DMS53 treated with DMSO at 0.1 percent for 48 hours (cell line): Measurements from ENCODE around the gene CCDC149.
A peak's percentile ranks its signal among the peaks of the same experiment; 100 is the strongest.

Experiments
- DNase-seq: peaks from one replicate; lab custom pipeline; 2025; ENCODE audit not compliant: unreplicated experiment; lab: John Stamatoyannopoulos, UW

CCDC149 gene

DNA sequence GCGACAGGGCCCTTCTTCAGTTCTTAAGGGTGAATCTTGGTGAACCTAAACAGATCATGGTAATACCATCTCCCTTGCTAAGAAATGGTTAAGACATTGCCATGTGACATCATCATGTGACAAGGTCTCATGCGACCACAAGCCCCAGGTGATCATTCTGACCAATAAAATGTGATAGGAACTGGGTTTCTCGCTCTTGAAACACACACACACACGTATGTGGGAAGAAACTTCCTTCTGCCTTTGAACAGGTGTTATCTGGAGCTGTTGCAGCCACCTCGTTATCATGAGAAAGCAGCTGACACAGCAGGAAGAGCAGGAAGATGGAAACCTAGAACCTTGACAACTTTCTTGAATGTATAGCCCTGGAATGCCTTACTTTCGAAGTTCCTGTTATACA, 107.3 kb downstream of the CCDC149 start:
- DNase-seq: no peak

DNA sequence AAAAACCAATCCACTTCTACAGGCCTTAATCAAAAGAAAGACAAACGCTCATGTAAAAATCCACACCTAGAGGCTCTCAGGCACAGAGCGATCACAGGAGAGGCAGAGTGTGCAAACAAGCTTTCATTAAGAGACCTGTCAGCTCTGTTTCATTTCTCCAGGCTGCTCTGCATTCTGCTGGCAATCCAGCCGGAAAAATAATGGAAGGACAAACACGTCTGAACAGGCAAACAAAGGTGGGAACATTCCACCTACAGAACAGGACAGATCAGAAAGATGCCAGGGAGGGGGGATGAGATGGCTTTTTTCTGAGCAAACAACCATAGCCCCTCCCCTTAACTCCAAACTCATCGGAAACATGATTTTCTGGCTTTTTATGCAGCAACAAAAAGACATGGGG, 107.8 kb downstream of the CCDC149 start:
- DNase-seq: no peak

GRCh38 chr4:24802648-24803047, 110.2 kb downstream of the CCDC149 start:
- DNase-seq: no peak

DNA sequence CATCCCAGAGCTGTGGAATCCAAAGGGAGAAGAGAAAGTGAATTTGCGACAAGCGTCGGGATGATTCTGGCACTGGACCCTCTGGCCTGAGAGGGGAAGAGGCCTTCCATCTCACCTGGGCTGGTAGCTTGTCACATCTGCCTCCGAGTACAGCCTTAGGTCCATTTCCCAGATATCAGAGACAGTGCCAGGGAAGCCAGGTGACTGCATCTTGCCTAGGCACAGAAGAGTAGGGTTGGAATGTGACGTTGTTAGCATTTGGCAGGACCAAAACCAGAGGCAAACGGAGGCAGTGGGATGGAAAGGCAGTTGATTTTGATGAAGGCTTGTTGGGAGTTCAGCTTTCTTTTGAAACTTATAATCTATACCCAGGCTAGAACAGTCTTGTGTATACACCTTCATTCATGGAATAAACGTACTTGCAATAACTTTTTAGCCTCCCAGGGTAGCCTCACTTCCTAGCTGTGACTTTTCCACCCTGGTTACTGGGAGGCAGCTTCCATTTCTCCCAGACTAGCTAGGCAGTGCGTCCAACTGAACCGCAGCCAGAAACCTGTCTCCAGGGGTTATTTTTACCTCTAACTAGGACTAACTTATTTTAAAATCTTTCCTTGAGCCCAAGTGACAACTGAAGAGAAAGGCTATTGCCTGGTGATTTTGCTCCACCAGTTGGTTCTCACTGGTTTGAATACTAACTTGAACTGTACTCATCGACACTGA, 111.5 kb downstream of the CCDC149 start:
- DNase-seq: no peak

- no peak for DNase-seq
Observed at GRCh38 chr4:24800325-24800895, 112.4 kb downstream of the CCDC149 start.

DNA sequence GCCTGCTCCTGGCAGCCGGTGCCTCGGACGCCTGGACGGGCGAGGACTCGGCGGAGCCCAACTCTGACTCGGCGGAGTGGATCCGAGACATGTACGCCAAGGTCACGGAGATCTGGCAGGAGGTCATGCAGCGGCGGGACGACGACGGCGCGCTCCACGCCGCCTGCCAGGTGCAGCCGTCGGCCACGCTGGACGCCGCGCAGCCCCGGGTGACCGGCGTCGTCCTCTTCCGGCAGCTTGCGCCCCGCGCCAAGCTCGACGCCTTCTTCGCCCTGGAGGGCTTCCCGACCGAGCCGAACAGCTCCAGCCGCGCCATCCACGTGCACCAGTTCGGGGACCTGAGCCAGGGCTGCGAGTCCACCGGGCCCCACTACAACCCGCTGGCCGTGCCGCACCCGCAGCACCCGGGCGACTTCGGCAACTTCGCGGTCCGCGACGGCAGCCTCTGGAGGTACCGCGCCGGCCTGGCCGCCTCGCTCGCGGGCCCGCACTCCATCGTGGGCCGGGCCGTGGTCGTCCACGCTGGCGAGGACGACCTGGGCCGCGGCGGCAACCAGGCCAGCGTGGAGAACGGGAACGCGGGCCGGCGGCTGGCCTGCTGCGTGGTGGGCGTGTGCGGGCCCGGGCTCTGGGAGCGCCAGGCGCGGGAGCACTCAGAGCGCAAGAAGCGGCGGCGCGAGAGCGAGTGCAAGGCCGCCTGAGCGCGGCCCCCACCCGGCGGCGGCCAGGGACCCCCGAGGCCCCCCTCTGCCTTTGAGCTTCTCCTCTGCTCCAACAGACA, 113.1 kb downstream of the CCDC149 start:
- no peak for DNase-seq

GRCh38 chr4:24799196-24799543, 113.7 kb downstream of the CCDC149 start:
- DNase-seq: no peak

DNA sequence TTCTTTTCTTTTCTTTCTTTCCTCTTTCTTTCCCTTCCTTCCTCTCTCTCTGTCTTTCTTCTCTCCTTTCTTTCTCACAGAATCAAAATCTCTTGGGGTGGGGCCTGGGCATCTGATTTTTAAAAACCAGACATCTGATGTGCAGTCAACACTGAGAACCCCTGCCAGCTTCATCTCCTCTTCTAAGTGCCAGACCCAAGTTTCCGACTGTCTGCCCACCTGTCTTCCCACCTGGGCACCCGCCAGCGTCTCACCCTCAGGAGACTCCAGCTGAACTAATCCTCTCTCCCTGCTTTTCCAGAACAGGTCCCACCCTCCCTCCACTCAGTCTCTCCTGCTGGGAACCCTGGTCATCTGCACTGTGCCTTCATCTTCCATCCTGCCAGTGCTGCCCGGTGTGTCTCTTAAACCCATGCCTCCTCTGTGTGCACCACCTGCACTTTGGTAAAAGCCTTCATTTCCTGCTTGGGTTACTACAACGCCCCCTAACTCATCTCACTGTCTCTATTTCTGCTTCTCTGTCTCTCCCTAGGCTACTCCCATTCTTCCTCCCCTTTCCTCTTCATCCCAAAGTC, 114.7 kb downstream of the CCDC149 start:
- DNase-seq: no peak

- DNase-seq: no peak
Observed at GRCh38 chr4:24796620-24797019, 116.2 kb downstream of the CCDC149 start.

GRCh38 chr4:24795666-24796381, 117.0 kb downstream of the CCDC149 start:
- no peak for DNase-seq

GRCh38 chr4:24794916-24795665, 117.8 kb downstream of the CCDC149 start, which contains the start of gene SOD3:
Gene SOD3, plus strand, starts transcription at chr4:24795573. Its CDS starts 3,949 bp downstream, at chr4:24799522.
- peak; percentile 24 for DNase-seq

- DNase-seq: no peak
Observed at GRCh38 chr4:24794480-24794879, 118.4 kb downstream of the CCDC149 start.

DNA sequence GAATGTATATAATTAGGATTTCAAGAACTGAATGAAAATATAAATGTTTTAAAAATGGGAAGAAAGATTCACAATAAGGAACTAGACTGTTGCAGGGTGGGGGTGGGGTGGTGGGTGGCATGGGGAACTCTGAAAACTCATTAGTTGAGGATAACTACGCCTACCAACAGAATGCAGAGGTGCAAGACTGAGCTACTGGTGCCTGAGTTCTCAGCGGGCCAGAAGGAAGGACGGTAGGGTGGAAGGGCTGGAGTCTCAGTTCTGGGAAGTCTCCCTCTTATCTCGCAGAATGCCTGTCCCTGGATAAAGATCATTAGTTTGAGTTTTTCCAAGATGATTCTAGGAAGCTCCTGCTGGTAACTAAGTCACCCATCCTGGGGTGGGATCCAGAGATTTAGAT, 118.8 kb downstream of the CCDC149 start:
- DNase-seq: no peak

GRCh38 chr4:24793219-24794005, 119.4 kb downstream of the CCDC149 start:
- DNase-seq: peak; percentile 28

DNA sequence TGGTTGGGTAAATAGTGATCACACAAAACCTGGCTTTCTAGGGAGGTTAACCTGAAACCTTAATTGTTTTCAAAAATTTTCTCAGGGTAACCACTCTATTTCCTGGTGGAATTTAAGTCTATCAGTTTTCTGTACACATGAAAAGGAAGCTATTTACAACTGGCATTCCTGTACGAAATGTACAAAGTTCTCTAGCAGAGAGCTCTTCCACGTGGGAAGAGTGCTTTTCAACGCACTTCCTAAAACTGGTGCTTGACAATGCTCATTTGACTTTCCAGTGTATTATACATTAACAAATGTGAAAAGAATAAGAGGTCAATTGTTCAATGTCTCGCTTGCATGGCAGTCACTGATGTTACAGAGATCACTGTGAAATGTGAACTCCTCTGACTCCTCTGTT, 120.3 kb downstream of the CCDC149 start:
- DNase-seq: no peak

GRCh38 chr4:24791043-24791442, 121.8 kb downstream of the CCDC149 start:
- DNase-seq: no peak

DNA sequence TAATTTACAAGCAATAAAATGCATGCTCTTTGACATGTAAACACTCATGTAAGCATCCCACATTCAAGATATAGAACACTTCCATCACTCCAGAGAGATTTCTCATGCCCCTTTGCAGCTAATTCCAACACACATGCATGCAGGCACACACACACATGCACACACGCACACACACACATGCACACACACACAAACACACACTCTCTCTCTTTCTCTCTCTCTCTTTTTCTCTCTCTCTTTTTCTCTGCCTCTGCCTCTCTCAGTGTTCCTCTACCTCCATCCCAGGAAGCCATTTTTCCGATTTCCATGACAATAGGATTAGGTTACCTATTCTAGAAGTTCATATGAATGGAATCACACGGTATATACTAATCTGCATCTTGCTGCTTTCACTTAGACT, 129.3 kb downstream of the CCDC149 start:
- no peak for DNase-seq

GRCh38 chr4:24781999-24782745, 130.7 kb downstream of the CCDC149 start:
- no peak for DNase-seq

GRCh38 chr4:24780936-24781495, 131.8 kb downstream of the CCDC149 start:
- no peak for DNase-seq
